Thyroid gland (tissue), 4 donors: ENCODE measurements around the gene KLHL17.

ENCODE experiments used
- CTCF ChIP-seq, 6 experiments: fragments of 200-600 bp in 3 of 6; fragments of 450-650 bp in 3 of 6; sonication (generic) in 3 of 6; IDR thresholded peaks; one replicate each; pipeline ENCODE4 v1.5.1; 2016 to 2019; ENCODE audit warnings: antibody characterized with exemption in 6 of 6, mild to moderate bottlenecking in 2 of 6, inconsistent platforms in 1 of 6, moderate library complexity in 1 of 6
- POLR2A ChIP-seq, 2 donors: fragments of 450-650 bp; IDR thresholded peaks; one replicate each; pipeline ENCODE4 v1.6.1; 2017; ENCODE audit warnings: antibody characterized with exemption in 2 of 2, mild to moderate bottlenecking in 2 of 2, moderate library complexity in 1 of 2

GRCh38 chr1:978069-978834, 17.9 kb downstream of the KLHL17 start:
- no peak for TF ChIP-seq POLR2A (IDR thresholded peaks at IDR 0.05)
- TF ChIP-seq CTCF (IDR thresholded peaks at IDR 0.05): no peak
